Stimulated activated CD8-positive, alpha-beta memory T cell treated with anti-CD3 and anti-CD28 coated beads, Interleukin-4, amount 100 ng/mL, for 24 hours (primary cell): Measurements from ENCODE around the gene ZBTB43.

Experiments
- DNase-seq: peaks from one replicate; pipeline ENCODE4 v3.0.0-alpha.2; 2020; ENCODE audit warnings: low read depth

ZBTB43 gene

GRCh38 chr9:126829035-126829434 lies 24.2 kb downstream of the ZBTB43 start:
- DNase-seq: no peak

- no peak for DNase-seq
Measured at GRCh38 chr9:126830827-126831226, 26.0 kb downstream of the ZBTB43 start.

- DNase-seq: no peak
Measured at GRCh38 chr9:126832440-126832839, 27.6 kb downstream of the ZBTB43 start.

GRCh38 chr9:126833020-126833419 lies 28.2 kb downstream of the ZBTB43 start:
- DNase-seq: no peak

- no peak for DNase-seq
Measured at GRCh38 chr9:126833710-126834345, 29.0 kb downstream of the ZBTB43 start.

- no peak for DNase-seq
Measured at GRCh38 chr9:126834672-126835071, 29.8 kb downstream of the ZBTB43 start.

- no peak for DNase-seq
Measured at GRCh38 chr9:126836216-126836615, 31.4 kb downstream of the ZBTB43 start.

- no peak for DNase-seq
Measured at GRCh38 chr9:126838055-126838811, 33.4 kb downstream of the ZBTB43 start.

- DNase-seq: no peak
Measured at GRCh38 chr9:126838895-126839294, 34.1 kb downstream of the ZBTB43 start.

GRCh38 chr9:126839301-126839700 lies 34.5 kb downstream of the ZBTB43 start:
- DNase-seq: no peak

- no peak for DNase-seq
Measured at GRCh38 chr9:126842220-126842842, 37.5 kb downstream of the ZBTB43 start.

GRCh38 chr9:126842977-126843799 lies 38.3 kb downstream of the ZBTB43 start:
- DNase-seq: no peak

- DNase-seq: no peak
Measured at GRCh38 chr9:126844085-126844484, 39.2 kb downstream of the ZBTB43 start.

GRCh38 chr9:126847051-126847450 lies 42.2 kb downstream of the ZBTB43 start:
- no peak for DNase-seq

GRCh38 chr9:126849591-126850225 lies 44.9 kb downstream of the ZBTB43 start:
- no peak for DNase-seq

- no peak for DNase-seq
Measured at GRCh38 chr9:126851286-126851880, 46.5 kb downstream of the ZBTB43 start.

GRCh38 chr9:126852086-126852688 lies 47.3 kb downstream of the ZBTB43 start:
- DNase-seq: no peak

GRCh38 chr9:126853667-126854066 lies 48.8 kb downstream of the ZBTB43 start:
- no peak for DNase-seq

GRCh38 chr9:126854734-126855133 lies 49.9 kb downstream of the ZBTB43 start:
- no peak for DNase-seq

GRCh38 chr9:126856326-126856877 lies 51.6 kb downstream of the ZBTB43 start:
- no peak for DNase-seq
